HCT116 (cell line): Measurements from ENCODE around the gene TMIE. TPM values are rescaled to one million over a fixed set of nuclear protein-coding genes. Genes with fewer than 3 reads are reported as not detected.

Source experiments
- ATAC-seq: fragments of 200-7000 bp; cut with Tn5 transposase; 2 replicates; pipeline ENCODE4 v1.9.1; 2020; ENCODE audit warnings: mild to moderate bottlenecking, moderate library complexity
- BruUV-seq: library from RNA; stranded (reverse); fragments of 400-500 nt; replicated peaks from 2 replicates; lab custom pipeline; 2021; lab: Mats Ljungman, UMichigan
- CTCF ChIA-PET: fragments of 300-600 bp; sonication (Branson Sonifier 250); formaldehyde crosslinking; loops from one replicate; lab custom pipeline; 2021; ENCODE audit warnings: antibody characterized with exemption; lab: Charles Lee
- POLR2A ChIA-PET: fragments of 300-600, 350-600 bp; sonication (Branson Sonifier 250); formaldehyde crosslinking; loops from one replicate; lab custom pipeline; 2021; ENCODE audit warnings: antibody characterized with exemption; lab: Charles Lee
- RAD21 ChIA-PET, 2 experiments: fragments of 300-600 bp; sonication (Branson Sonifier 250); formaldehyde crosslinking; loops; one replicate each; lab custom pipeline; 2023; ENCODE audit warnings: low total read pairs in 2 of 2; ENCODE audit not compliant: uncharacterized antibody in 2 of 2, unreplicated experiment in 2 of 2, low non-redundant PET in 1 of 2; lab: Charles Lee
- DNase-seq: peaks from one replicate; pipeline ENCODE4 v3.0.0-alpha.2; 2010; ENCODE audit warnings: low read depth, low spot score
- H2AFZ ChIP-seq: fragments of 200-600 bp; shearing (Covaris generic), sonication (generic); 2 replicates; pipeline ENCODE4 v1.6.1; 2017; ENCODE audit warnings: low read depth, mixed run types, mixed read lengths, antibody characterized with exemption, low read length; ENCODE audit not compliant: poor library complexity, severe bottlenecking
- H3K27ac ChIP-seq: 2 replicates; pipeline ENCODE4 v1.5.1; 2012; ENCODE audit warnings: low read depth, low read length
- H3K27me3 ChIP-seq: fragments of 200-600 bp; sonication (generic); 2 replicates; pipeline ENCODE4 v1.6.1; 2016; ENCODE audit warnings: mixed run types, low read length, mixed read lengths; ENCODE audit not compliant: insufficient read depth
- H3K36me3 ChIP-seq, 2 experiments: fragments of 200-500 bp in 1 of 2; fragments of 200-600 bp in 1 of 2; sonication (Bioruptor generic) in 1 of 2; sonication (generic) in 1 of 2; 2 replicates each; pipeline versions ENCODE4 v1.5.1 to v1.6.1; 2014 to 2016; ENCODE audit warnings: low read length in 2 of 2, inconsistent platforms in 1 of 2, mixed read lengths in 1 of 2, mixed run types in 1 of 2; ENCODE audit not compliant: insufficient read depth in 2 of 2, control insufficient read depth in 1 of 2
- H3K4me1 ChIP-seq, 2 experiments: fragments of 200-600 bp in 1 of 2; sonication (generic) in 1 of 2; 2 replicates each; pipeline versions ENCODE4 v1.5.1 to v1.6.1; 2012 to 2017; ENCODE audit warnings: low read length in 2 of 2, inconsistent platforms in 1 of 2, mild to moderate bottlenecking in 1 of 2, mixed read lengths in 1 of 2, mixed run types in 1 of 2, moderate library complexity in 1 of 2; ENCODE audit not compliant: insufficient read depth in 2 of 2, control insufficient read depth in 1 of 2
- H3K4me2 ChIP-seq: fragments of 200-600 bp; sonication (generic); 2 replicates; pipeline ENCODE4 v1.6.1; 2017; ENCODE audit warnings: mixed run types, low read length, mixed read lengths
- H3K4me3 ChIP-seq, 2 experiments: fragments of 200-600 bp in 1 of 2; sonication (generic) in 1 of 2; replicated peaks in 1 of 2; 2 replicates each; pipeline ENCODE4 v1.5.1; 2011 to 2016; ENCODE audit warnings: low read length in 2 of 2, control low read depth in 1 of 2, low read depth in 1 of 2, mild to moderate bottlenecking in 1 of 2, mixed read lengths in 1 of 2, mixed run types in 1 of 2
- H3K79me2 ChIP-seq: fragments of 200-600 bp; sonication (generic); 2 replicates; pipeline ENCODE4 v1.6.1; 2017; ENCODE audit warnings: mild to moderate bottlenecking, mixed run types, low read length, moderate library complexity, mixed read lengths; ENCODE audit not compliant: insufficient read depth
- H3K9ac ChIP-seq: fragments of 200-600 bp; sonication (generic); 2 replicates; pipeline ENCODE4 v1.6.1; 2016; ENCODE audit warnings: low read length, mixed read lengths
- H3K9me2 ChIP-seq: fragments of 200-600 bp; sonication (generic), shearing (Covaris generic); 2 replicates; pipeline ENCODE4 v1.6.1; 2017; ENCODE audit warnings: mixed run types, mild to moderate bottlenecking, moderate library complexity; ENCODE audit not compliant: insufficient read depth
- H3K9me3 ChIP-seq, 2 experiments: fragments of 200-500 bp in 1 of 2; fragments of 200-600 bp in 1 of 2; sonication (Bioruptor generic) in 1 of 2; sonication (generic) in 1 of 2; 2 replicates each; pipeline ENCODE4 v1.6.1; 2014 to 2017; ENCODE audit warnings: low read length in 2 of 2, mixed read lengths in 2 of 2, inconsistent platforms in 1 of 2, low read depth in 1 of 2, mild to moderate bottlenecking in 1 of 2, mixed run types in 1 of 2, moderate library complexity in 1 of 2; ENCODE audit not compliant: control insufficient read depth in 1 of 2, insufficient read depth in 1 of 2
- H4K20me1 ChIP-seq: fragments of 200-600 bp; sonication (generic), shearing (Covaris generic); 2 replicates; pipeline ENCODE4 v1.6.1; 2017; ENCODE audit warnings: mixed run types, mild to moderate bottlenecking, moderate library complexity; ENCODE audit not compliant: insufficient read depth
- ATF3 ChIP-seq: IDR thresholded peaks from 2 replicates; pipeline ENCODE4 v1.6.1; 2012
- CEBPB ChIP-seq: IDR thresholded peaks from 2 replicates; pipeline ENCODE4 v1.6.1; 2012; ENCODE audit warnings: low read depth
- EZH2 ChIP-seq: fragments of 200-600 bp; sonication (generic); IDR thresholded peaks from 2 replicates; pipeline ENCODE4 v1.6.1; 2017; ENCODE audit warnings: antibody characterized with exemption, mixed run types
- JUND ChIP-seq: IDR thresholded peaks from 2 replicates; pipeline ENCODE4 v1.6.1; 2012
- POLR2A ChIP-seq: IDR thresholded peaks from 2 replicates; pipeline ENCODE4 v1.7.0; 2011; ENCODE audit warnings: borderline replicate concordance; ENCODE audit not compliant: insufficient read depth, insufficient read length; ENCODE audit errors: extremely low read depth
- RAD21 ChIP-seq: IDR thresholded peaks from 2 replicates; pipeline ENCODE4 v1.6.1; 2012; ENCODE audit warnings: low read depth, mild to moderate bottlenecking
- SIN3A ChIP-seq: IDR thresholded peaks from 2 replicates; pipeline ENCODE4 v1.6.1; 2012; ENCODE audit warnings: low read depth
- SP1 ChIP-seq: IDR thresholded peaks from 2 replicates; pipeline ENCODE4 v1.6.1; 2012; ENCODE audit warnings: low read depth
- SRF ChIP-seq: IDR thresholded peaks from 2 replicates; pipeline ENCODE4 v1.6.1; 2012; ENCODE audit warnings: low read depth
- TCF7L2 ChIP-seq: IDR thresholded peaks from 2 replicates; pipeline ENCODE4 v1.7.0; 2011; ENCODE audit warnings: borderline replicate concordance, inconsistent platforms; ENCODE audit not compliant: insufficient read depth, insufficient read length; ENCODE audit errors: extremely low read depth
- YY1 ChIP-seq: IDR thresholded peaks from 2 replicates; pipeline ENCODE4 v1.6.1; 2011; ENCODE audit warnings: low read length, low read depth, moderate library complexity, mild to moderate bottlenecking; ENCODE audit not compliant: insufficient replicate concordance; ENCODE audit errors: extremely low read depth
- ZFX ChIP-seq: fragments of 450-650 bp; IDR thresholded peaks from 2 replicates; pipeline ENCODE4 v1.6.1; 2017
- intact Hi-C: fragments of 100-400 bp; cut with micrococcal nuclease; formaldehyde crosslinking; loops from 2 replicates; pipeline ENCODE4 v1.10.0; 2022
- total RNA-seq: library from RNA; stranded (reverse); gene quantifications from one replicate; pipeline ENCODE4 v1.2.1, GENCODE V29; 2021; ENCODE audit not compliant: unreplicated experiment

The TMIE gene
- total RNA-seq, 1 experiment from 2014 or later = 0.74 TPM

DNA sequence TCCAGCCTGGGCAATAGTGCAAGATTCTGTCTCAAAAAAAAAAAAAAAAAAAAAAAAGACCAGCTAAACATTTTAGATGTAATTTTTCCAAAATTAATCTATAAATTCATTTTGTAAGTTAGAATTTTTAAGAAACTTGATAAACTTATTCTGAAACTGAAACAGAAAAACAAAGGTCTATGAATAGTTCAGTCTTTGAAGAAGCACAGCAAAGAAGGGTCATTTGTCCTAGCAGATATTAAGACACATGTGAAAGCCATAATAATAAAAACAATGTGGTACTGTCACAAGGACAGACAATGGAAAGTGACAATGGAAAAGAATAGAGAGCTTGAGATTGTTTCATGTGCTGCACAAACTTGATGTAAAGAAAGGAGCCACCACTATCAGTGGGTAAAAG lies 45.5 kb downstream of the TMIE start:
- ChIA-PET CTCF (no interaction called here), POLR2A (no interaction called here), RAD21 (no interaction called here)
- H3K36me3 ChIP-seq = no peaks in the 10 kb centered on the region
- no peak for DNase-seq
- no peaks in the 10 kb centered on the region for H3K27me3 ChIP-seq
- BruUV-seq = no TSS peak
- no peak overlapping the region for H3K4me2 ChIP-seq
- no peak for TF ChIP-seq POLR2A
- TF ChIP-seq ATF3 = no peak
- no peak for TF ChIP-seq SRF
- no peak for TF ChIP-seq YY1
- TF ChIP-seq EZH2 = no peak
- no peak for TF ChIP-seq ZFX
- no peak for TF ChIP-seq RAD21
- no peak for TF ChIP-seq TCF7L2
- TF ChIP-seq SIN3A = no peak
- no peak for TF ChIP-seq CEBPB
- H2AFZ ChIP-seq = no peak overlapping the region
- no peaks in the 10 kb centered on the region for H3K4me1 ChIP-seq
- intact Hi-C loops = no loop called here
- H3K4me3 ChIP-seq = no peak overlapping the region
- H3K79me2 ChIP-seq = no peaks in the 10 kb centered on the region
- no peaks in the 10 kb centered on the region for H3K9me3 ChIP-seq
- H3K27ac ChIP-seq = no peak overlapping the region
- H3K9ac ChIP-seq = no peak overlapping the region
- H4K20me1 ChIP-seq = no peaks in the 10 kb centered on the region
- H3K9me2 ChIP-seq = no peaks in the 10 kb centered on the region
- ATAC-seq = no peak

GRCh38 chr3:46748170-46748569 lies 47.0 kb downstream of the TMIE start:
- RAD21 ChIA-PET = no interaction called here
- Histone ChIP-seq H2AFZ (no peak overlapping the region), H3K4me3 (no peak overlapping the region), H3K36me3 (no peaks in the 10 kb centered on the region), H3K27ac (no peak overlapping the region), H3K9me3 (no peaks in the 10 kb centered on the region), H3K4me2 (no peak overlapping the region), H3K4me1 (no peaks in the 10 kb centered on the region), H3K9ac (no peak overlapping the region), H3K9me2 (no peaks in the 10 kb centered on the region), H3K79me2 (no peaks in the 10 kb centered on the region), H3K27me3 (no peaks in the 10 kb centered on the region), H4K20me1 (no peaks in the 10 kb centered on the region)
- ATAC-seq (no peak), DNase-seq (no peak)
- BruUV-seq = no TSS peak
- TF ChIP-seq JUND (no peak), SP1 (no peak), SIN3A (no peak)
- intact Hi-C loops = no loop called here
- POLR2A ChIA-PET = no interaction called here
- CTCF ChIA-PET = no interaction called here
